A549 (cell line): ENCODE results near the gene NTRK3.

Experiments used
- BHLHE40 ChIP-seq: IDR thresholded peaks from 2 replicates; pipeline ENCODE4 v1.6.1; 2012; ENCODE audit warnings: low read depth, low read length, inconsistent platforms
- CHD2 ChIP-seq: fragments of 150-350 bp; IDR thresholded peaks from 2 replicates; pipeline ENCODE4 v1.6.1; 2014; ENCODE audit warnings: low read length; ENCODE audit not compliant: partially characterized antibody
- CTCF ChIP-seq: fragments of >200 bp; sonication (Bioruptor Twin); formaldehyde crosslinking; IDR thresholded peaks from 3 replicates; pipeline ENCODE4 v1.5.1; 2016
- EP300 ChIP-seq, 2 experiments: fragments of >200 bp; sonication (Bioruptor Twin); formaldehyde crosslinking; IDR thresholded peaks; 2 replicates in 1 of 2; 3 replicates in 1 of 2; pipeline ENCODE4 v1.6.1; 2016 to 2017
- MAFK ChIP-seq: fragments of 450-650 bp; IDR thresholded peaks from 2 replicates; pipeline ENCODE4 v1.6.1; 2014; ENCODE audit not compliant: partially characterized antibody
- MYC ChIP-seq: IDR thresholded peaks from 2 replicates; pipeline ENCODE4 v1.6.1; 2012; ENCODE audit warnings: mild to moderate bottlenecking, inconsistent platforms, low read length, improper control_type of control experiment, borderline replicate concordance
- PHF8 ChIP-seq: fragments of 200-600 bp; sonication (generic); IDR thresholded peaks from 2 replicates; pipeline ENCODE4 v1.6.1; 2016; ENCODE audit warnings: low read depth, mild to moderate bottlenecking, antibody characterized with exemption, moderate library complexity, borderline replicate concordance
- POLR2A ChIP-seq: IDR thresholded peaks from 2 replicates; pipeline ENCODE4 v1.6.1; 2012; ENCODE audit warnings: mild to moderate bottlenecking, low read length
- SREBF2 ChIP-seq: fragments of 450-650 bp; IDR thresholded peaks from 2 replicates; pipeline ENCODE4 v1.6.1; 2014; ENCODE audit warnings: mild to moderate bottlenecking, moderate library complexity
- ZC3H11A ChIP-seq: fragments of 450-650 bp; IDR thresholded peaks from 2 replicates; pipeline ENCODE4 v1.6.1; 2014; ENCODE audit warnings: antibody characterized with exemption, mild to moderate bottlenecking
- TF ChIP-seq, protein P1 (sequence below): fragments of 200-600 bp; sonication (generic); IDR thresholded peaks from 2 replicates; pipeline ENCODE4 v1.6.1; 2016; ENCODE audit warnings: antibody characterized with exemption, mild to moderate bottlenecking, moderate library complexity

- TF ChIP-seq SREBF2 (no peak), EP300 (IDR thresholded peaks at IDR 0.05) (no peak), CTCF (no peak), ZC3H11A (no peak), PHF8 (no peak), POLR2A (no peak), BHLHE40 (no peak), MYC (no peak), CHD2 (no peak), MAFK (no peak)
- TF ChIP-seq, protein P1, sequence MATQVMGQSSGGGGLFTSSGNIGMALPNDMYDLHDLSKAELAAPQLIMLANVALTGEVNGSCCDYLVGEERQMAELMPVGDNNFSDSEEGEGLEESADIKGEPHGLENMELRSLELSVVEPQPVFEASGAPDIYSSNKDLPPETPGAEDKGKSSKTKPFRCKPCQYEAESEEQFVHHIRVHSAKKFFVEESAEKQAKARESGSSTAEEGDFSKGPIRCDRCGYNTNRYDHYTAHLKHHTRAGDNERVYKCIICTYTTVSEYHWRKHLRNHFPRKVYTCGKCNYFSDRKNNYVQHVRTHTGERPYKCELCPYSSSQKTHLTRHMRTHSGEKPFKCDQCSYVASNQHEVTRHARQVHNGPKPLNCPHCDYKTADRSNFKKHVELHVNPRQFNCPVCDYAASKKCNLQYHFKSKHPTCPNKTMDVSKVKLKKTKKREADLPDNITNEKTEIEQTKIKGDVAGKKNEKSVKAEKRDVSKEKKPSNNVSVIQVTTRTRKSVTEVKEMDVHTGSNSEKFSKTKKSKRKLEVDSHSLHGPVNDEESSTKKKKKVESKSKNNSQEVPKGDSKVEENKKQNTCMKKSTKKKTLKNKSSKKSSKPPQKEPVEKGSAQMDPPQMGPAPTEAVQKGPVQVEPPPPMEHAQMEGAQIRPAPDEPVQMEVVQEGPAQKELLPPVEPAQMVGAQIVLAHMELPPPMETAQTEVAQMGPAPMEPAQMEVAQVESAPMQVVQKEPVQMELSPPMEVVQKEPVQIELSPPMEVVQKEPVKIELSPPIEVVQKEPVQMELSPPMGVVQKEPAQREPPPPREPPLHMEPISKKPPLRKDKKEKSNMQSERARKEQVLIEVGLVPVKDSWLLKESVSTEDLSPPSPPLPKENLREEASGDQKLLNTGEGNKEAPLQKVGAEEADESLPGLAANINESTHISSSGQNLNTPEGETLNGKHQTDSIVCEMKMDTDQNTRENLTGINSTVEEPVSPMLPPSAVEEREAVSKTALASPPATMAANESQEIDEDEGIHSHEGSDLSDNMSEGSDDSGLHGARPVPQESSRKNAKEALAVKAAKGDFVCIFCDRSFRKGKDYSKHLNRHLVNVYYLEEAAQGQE = no peak
Observed at GRCh38 chr15:88257311-88258092, 963 bp upstream of the NTRK3 start.
